ENCODE results near the gene SIGLEC10.
"Not testable (repeated sequence)": the region's sequence is repeated elsewhere in the genome, so short reads cannot be mapped to it uniquely, and the experiment has no call there.

Gene SIGLEC10

GRCh38 chr19:51418707-51419106 is 1.3 kb upstream of the SIGLEC10 start:
- H3K27me3 ChIP-seq (ENCODE audit: insufficient read depth, insufficient read length): peaks cover 8% of the 10 kb centered on the region
- no peak overlapping the region for H3K9ac ChIP-seq (ENCODE audit: insufficient read length, low read depth)
- H3K36me3 ChIP-seq (ENCODE audit: insufficient read depth, insufficient read length, low read length): no peaks in the 10 kb centered on the region
- H3K4me1 ChIP-seq (ENCODE audit: insufficient read depth, insufficient read length): peaks cover 3% of the 10 kb centered on the region
- no peak overlapping the region for H3K4me3 ChIP-seq (ENCODE audit: insufficient read length, low read depth)
- no peaks in the 10 kb centered on the region for H3K9me3 ChIP-seq (ENCODE audit: insufficient read depth, low read length)
- TF ChIP-seq SUZ12 (IDR thresholded peaks at IDR 0.05; ENCODE audit: extremely low read depth, insufficient read depth, insufficient read length): no peak
- no peak for DNase-seq (ENCODE audit: low read depth, low spot score)

GRCh38 chr19:51417810-51418157 is 342 bp upstream of the SIGLEC10 start:
- no peak for DNase-seq (ENCODE audit: low read depth, low spot score)
- H3K4me3 ChIP-seq (ENCODE audit: insufficient read length, low read depth): no peak overlapping the region
- peaks cover 3% of the 10 kb centered on the region for H3K4me1 ChIP-seq (ENCODE audit: insufficient read depth, insufficient read length)
- TF ChIP-seq ZNF274 (IDR thresholded peaks at IDR 0.05; ENCODE audit: low read depth, low read length): no peak
- no peak for TF ChIP-seq YY1 (IDR thresholded peaks at IDR 0.05; ENCODE audit: insufficient read depth, insufficient read length)
- TF ChIP-seq SUZ12 (IDR thresholded peaks at IDR 0.05; ENCODE audit: extremely low read depth, insufficient read depth, insufficient read length): no peak
- no peaks in the 10 kb centered on the region for H3K9me3 ChIP-seq (ENCODE audit: insufficient read depth, low read length)
- H3K9ac ChIP-seq (ENCODE audit: insufficient read length, low read depth): no peak overlapping the region
- H3K27me3 ChIP-seq (ENCODE audit: insufficient read depth, insufficient read length): peaks cover 8% of the 10 kb centered on the region
- H3K36me3 ChIP-seq (ENCODE audit: insufficient read depth, insufficient read length, low read length): no peaks in the 10 kb centered on the region

GRCh38 chr19:51416422-51416821 is 1.0 kb downstream of the SIGLEC10 start:
- H3K27me3 ChIP-seq (ENCODE audit: insufficient read depth, insufficient read length); H3K9ac ChIP-seq (ENCODE audit: insufficient read length, low read depth); H3K9me3 ChIP-seq (ENCODE audit: insufficient read depth, low read length): not testable (repeated sequence)

GRCh38 chr19:51415187-51415586 is 2.3 kb downstream of the SIGLEC10 start:
- Histone ChIP-seq H3K36me3 (ENCODE audit: insufficient read depth, insufficient read length, low read length) (no peaks in the 10 kb centered on the region), H3K9me3 (ENCODE audit: insufficient read depth, low read length) (no peaks in the 10 kb centered on the region), H3K4me1 (ENCODE audit: insufficient read depth, insufficient read length) (peaks cover 5% of the 10 kb centered on the region), H3K9ac (ENCODE audit: insufficient read length, low read depth) (no peak overlapping the region), H3K27me3 (ENCODE audit: insufficient read depth, insufficient read length) (no peaks in the 10 kb centered on the region), H3K4me3 (ENCODE audit: insufficient read length, low read depth) (no peak overlapping the region)
- TF ChIP-seq SUZ12 (IDR thresholded peaks at IDR 0.05; ENCODE audit: extremely low read depth, insufficient read depth, insufficient read length) (no peak), YY1 (IDR thresholded peaks at IDR 0.05; ENCODE audit: insufficient read depth, insufficient read length) (no peak)
- DNase-seq (ENCODE audit: low read depth, low spot score): no peak

More at GRCh38 chr19:51416422-51416821, 1.0 kb downstream of the SIGLEC10 start:
- H3K4me3 ChIP-seq (ENCODE audit: insufficient read length, low read depth); DNase-seq (ENCODE audit: low read depth, low spot score); H3K4me1 ChIP-seq (ENCODE audit: insufficient read depth, insufficient read length); H3K36me3 ChIP-seq (ENCODE audit: insufficient read depth, insufficient read length, low read length): not testable (repeated sequence)

GRCh38 chr19:51410950-51411748 is 6.3 kb downstream of the SIGLEC10 start:
- TF ChIP-seq YY1 (IDR thresholded peaks at IDR 0.05; ENCODE audit: insufficient read depth, insufficient read length) (no peak), SUZ12 (IDR thresholded peaks at IDR 0.05; ENCODE audit: extremely low read depth, insufficient read depth, insufficient read length) (no peak), ZNF274 (IDR thresholded peaks at IDR 0.05; ENCODE audit: low read depth, low read length) (no peak)
- Histone ChIP-seq H3K27me3 (ENCODE audit: insufficient read depth, insufficient read length) (no peaks in the 10 kb centered on the region), H3K4me3 (ENCODE audit: insufficient read length, low read depth) (no peak overlapping the region), H3K9ac (ENCODE audit: insufficient read length, low read depth) (no peak overlapping the region), H3K9me3 (ENCODE audit: insufficient read depth, low read length) (peaks cover 2% of the 10 kb centered on the region; the same call in 1 of the 2 replicates), H3K4me1 (ENCODE audit: insufficient read depth, insufficient read length) (peaks cover 2% of the 10 kb centered on the region), H3K36me3 (ENCODE audit: insufficient read depth, insufficient read length, low read length) (no peaks in the 10 kb centered on the region)
- DNase-seq (ENCODE audit: low read depth, low spot score): no peak

GRCh38 chr19:51407511-51408131 is 9.8 kb downstream of the SIGLEC10 start:
- Histone ChIP-seq H3K4me1 (ENCODE audit: insufficient read depth, insufficient read length) (peaks cover 2% of the 10 kb centered on the region), H3K36me3 (ENCODE audit: insufficient read depth, insufficient read length, low read length) (no peaks in the 10 kb centered on the region), H3K9me3 (ENCODE audit: insufficient read depth, low read length) (peaks cover 18% of the 10 kb centered on the region), H3K27me3 (ENCODE audit: insufficient read depth, insufficient read length) (no peaks in the 10 kb centered on the region), H3K9ac (ENCODE audit: insufficient read length, low read depth) (no peak overlapping the region), H3K4me3 (ENCODE audit: insufficient read length, low read depth) (no peak overlapping the region)
- no peak for TF ChIP-seq YY1 (IDR thresholded peaks at IDR 0.05; ENCODE audit: insufficient read depth, insufficient read length)
- no peak for DNase-seq (ENCODE audit: low read depth, low spot score)

- TF ChIP-seq SUZ12 (IDR thresholded peaks at IDR 0.05; ENCODE audit: extremely low read depth, insufficient read depth, insufficient read length) (no peak), YY1 (IDR thresholded peaks at IDR 0.05; ENCODE audit: insufficient read depth, insufficient read length) (no peak), ZNF274 (IDR thresholded peaks at IDR 0.05; ENCODE audit: low read depth, low read length) (no peak)
- Histone ChIP-seq H3K9ac (ENCODE audit: insufficient read length, low read depth) (no peak overlapping the region), H3K4me1 (ENCODE audit: insufficient read depth, insufficient read length) (no peaks in the 10 kb centered on the region), H3K4me3 (ENCODE audit: insufficient read length, low read depth) (no peak overlapping the region), H3K9me3 (ENCODE audit: insufficient read depth, low read length) (peaks cover 30% of the 10 kb centered on the region), H3K27me3 (ENCODE audit: insufficient read depth, insufficient read length) (no peaks in the 10 kb centered on the region), H3K36me3 (ENCODE audit: insufficient read depth, insufficient read length, low read length) (peaks cover under 1% of the 10 kb centered on the region)
- DNase-seq (ENCODE audit: low read depth, low spot score): no peak
Measured at GRCh38 chr19:51402117-51402516, 15.3 kb downstream of the SIGLEC10 start.

GRCh38 chr19:51399936-51400335 is 17.5 kb downstream of the SIGLEC10 start:
- H3K9ac ChIP-seq (ENCODE audit: insufficient read length, low read depth); H3K4me3 ChIP-seq (ENCODE audit: insufficient read length, low read depth); H3K27me3 ChIP-seq (ENCODE audit: insufficient read depth, insufficient read length); H3K36me3 ChIP-seq (ENCODE audit: insufficient read depth, insufficient read length, low read length); DNase-seq (ENCODE audit: low read depth, low spot score); H3K4me1 ChIP-seq (ENCODE audit: insufficient read depth, insufficient read length): not testable (repeated sequence)
- H3K9me3 ChIP-seq (ENCODE audit: insufficient read depth, low read length): peaks cover 21% of the 10 kb centered on the region

All from NT2/D1 (cell line).